Bone marrow (tissue), 2 donors: ENCODE results near the gene RNF19B.
A peak's percentile ranks its signal among the peaks of the same experiment; 100 is the strongest.

Experiments used
- DNase-seq, 2 donors: peaks; one replicate each; lab custom pipeline; 2025; lab: John Stamatoyannopoulos, UW

RNF19B gene, protein sequence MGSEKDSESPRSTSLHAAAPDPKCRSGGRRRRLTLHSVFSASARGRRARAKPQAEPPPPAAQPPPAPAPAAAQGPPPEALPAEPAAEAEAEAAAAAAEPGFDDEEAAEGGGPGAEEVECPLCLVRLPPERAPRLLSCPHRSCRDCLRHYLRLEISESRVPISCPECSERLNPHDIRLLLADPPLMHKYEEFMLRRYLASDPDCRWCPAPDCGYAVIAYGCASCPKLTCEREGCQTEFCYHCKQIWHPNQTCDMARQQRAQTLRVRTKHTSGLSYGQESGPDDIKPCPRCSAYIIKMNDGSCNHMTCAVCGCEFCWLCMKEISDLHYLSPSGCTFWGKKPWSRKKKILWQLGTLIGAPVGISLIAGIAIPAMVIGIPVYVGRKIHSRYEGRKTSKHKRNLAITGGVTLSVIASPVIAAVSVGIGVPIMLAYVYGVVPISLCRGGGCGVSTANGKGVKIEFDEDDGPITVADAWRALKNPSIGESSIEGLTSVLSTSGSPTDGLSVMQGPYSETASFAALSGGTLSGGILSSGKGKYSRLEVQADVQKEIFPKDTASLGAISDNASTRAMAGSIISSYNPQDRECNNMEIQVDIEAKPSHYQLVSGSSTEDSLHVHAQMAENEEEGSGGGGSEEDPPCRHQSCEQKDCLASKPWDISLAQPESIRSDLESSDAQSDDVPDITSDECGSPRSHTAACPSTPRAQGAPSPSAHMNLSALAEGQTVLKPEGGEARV

DNA sequence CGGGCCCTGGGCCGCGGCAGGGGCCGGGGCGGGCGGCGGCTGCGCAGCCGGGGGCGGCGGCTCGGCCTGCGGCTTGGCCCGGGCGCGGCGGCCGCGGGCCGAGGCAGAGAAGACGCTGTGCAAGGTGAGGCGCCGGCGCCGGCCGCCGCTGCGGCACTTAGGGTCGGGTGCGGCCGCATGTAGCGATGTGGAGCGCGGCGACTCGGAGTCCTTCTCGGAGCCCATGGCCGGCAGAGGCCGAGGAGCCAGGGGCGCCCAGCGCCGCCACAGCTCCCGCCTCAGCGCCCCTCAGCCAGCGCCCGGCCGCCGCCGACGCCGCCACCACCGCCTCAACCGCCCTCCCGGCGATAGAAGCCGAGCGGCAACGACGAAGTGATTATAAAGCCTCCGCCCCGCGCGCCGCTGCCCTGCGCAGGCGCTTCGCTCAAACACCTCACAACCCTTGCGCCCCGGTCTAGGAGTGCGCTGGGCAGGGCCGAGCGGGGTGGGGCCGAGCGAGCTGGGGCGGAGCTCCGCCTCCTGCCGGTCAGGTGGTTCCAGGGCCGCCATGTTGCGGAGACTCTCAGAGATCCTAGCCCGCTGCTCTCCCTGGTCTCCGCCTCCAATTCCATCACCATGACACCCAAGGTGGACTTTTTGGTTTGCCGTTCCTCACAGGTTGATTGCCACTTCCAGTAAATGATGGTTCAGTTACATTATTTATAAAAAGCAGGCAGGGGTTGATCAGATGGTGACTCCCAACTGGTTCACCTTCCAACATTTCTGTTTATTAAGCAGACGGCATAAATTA lies at the start of gene RNF19B:
Gene RNF19B, minus strand, starts transcription at position 349 of the 790 bp plus-strand sequence. Its CDS starts 124 bp downstream, at position 225.
- peak; percentile 83 to 94 for DNase-seq

DNA sequence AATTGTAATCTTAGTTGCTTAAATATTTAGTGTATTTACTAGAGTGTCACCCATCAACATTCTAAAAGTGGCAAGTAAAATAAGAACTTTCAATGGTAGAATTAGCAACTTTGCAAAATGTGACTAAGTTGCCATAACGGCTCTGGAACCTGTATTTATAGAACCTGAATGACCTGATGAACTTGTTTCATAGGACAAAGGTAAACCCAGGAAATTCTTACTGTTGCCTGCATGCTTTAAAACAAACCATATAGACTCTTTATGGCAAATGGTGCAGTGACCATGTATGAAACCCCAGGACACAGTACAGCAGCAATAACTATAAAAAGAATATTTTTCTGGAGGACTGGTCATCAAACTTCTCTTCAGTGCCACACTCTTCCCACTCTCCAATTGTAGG lies 49.2 kb upstream of the RNF19B start:
- no peak for DNase-seq

DNA sequence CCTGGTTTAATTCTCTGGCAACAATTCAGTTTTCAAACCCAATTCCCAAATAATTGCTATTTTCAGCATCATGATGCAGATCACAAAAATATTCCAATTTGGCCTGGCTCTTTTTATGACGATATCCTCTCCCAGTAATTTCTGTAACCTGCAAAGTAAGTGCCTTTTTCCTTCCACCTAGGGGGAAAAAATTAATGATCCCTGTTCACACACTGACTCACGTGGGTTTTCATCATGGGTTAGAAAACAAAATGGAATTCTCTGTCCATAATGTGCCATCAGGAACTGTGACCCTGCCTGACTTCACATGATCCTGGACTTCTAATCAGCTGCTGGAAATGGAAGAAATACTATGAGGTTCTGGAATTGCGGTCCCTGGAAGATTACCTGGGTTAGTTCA lies 47.6 kb upstream of the RNF19B start:
- no peak for DNase-seq

DNA sequence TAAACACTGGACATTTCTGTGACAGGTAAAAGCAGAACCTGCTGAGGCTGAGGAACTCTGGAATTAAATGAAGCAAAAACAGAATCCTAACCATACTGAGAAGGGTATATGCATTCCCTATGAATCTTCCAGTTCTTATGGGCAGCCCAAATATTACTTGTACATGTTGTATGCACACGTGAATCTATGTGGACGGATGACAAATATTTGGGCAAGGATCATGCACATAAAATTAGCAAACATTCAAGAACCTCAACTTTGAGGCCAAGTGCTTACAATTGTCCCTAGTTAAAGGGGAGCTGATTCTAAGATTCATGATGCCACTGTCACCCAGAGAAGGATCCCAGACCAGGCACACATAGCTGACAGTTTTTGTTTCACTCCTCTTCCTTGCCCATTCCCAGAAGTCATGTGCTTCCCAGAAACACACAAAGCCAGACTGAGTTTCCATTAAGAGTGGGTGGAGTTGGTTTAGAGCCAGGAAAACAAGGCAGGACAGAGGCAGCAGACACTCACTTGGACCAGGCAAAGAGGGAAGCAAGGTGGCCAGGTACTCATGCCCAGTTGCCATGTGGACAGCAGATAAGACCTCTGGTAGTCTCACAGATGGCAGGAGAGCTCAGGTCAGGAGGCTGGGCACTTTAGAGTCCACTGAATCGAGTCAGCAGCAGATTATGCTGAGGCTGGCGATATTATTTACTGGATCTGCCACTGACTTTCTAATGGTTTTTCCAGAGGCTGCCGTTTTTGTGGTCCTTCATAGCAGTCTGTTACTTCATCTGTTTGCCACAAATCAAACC lies 46.5 kb upstream of the RNF19B start:
- no peak for DNase-seq

DNA sequence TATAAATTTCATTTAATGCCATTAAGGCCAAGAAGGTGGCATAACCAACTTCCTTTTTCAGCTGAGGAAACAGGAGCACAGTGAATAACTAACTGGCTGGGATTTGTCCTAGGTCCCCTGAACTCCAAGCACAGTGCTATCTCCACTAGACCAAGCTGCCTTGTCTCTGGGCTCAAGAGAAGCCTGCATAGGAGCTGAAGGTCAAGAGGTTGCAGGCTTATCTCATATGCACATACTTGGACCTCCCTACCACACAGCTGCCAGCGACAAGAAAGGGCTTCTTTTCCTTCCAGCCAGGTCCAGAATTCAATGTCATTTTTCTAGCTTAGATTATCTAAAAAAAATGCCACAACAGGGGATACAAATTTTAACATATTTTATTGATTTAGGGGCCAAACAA lies 45.0 kb upstream of the RNF19B start:
- DNase-seq, result no peak

DNA sequence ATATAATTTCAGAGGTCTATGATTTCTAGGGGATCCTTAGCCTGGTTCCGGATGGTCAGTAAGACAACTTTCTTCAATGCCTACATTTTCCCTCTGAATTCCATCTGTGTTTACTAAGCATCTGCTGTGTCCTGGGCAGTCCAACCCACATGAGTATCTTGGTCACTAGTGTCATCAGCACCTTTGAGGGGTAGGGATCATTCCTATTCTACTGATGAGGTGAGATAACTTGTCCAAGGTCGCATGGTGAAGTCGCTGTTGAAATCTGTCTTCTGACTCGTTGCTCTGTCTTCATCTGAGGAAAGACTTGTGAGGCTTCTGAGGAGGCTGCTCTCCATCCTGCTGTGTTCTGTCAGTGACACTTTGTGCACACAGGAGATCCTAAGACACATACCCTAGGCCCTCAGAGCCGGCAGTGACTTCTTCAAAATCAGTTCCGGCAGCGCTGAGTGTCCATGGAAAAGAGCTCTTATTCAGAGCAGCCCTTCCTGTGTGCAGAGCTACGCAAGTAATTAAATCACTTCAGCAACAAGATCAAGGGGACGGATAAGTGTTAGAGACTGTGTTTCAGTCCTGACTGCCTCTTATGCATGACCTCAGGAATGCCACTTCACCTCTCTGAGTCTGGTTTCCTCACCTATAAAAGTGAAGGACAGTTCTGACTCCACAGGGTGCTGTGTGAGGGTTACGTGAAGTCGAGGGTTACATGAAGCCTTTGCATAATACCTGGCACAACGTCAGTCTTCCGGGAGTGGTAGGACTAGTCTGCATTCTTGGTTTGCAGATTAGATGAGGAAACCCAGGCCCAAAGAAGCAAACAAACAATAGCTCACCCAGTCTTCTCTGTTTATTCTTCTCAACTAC lies 43.7 kb upstream of the RNF19B start:
- DNase-seq, result no peak

DNA sequence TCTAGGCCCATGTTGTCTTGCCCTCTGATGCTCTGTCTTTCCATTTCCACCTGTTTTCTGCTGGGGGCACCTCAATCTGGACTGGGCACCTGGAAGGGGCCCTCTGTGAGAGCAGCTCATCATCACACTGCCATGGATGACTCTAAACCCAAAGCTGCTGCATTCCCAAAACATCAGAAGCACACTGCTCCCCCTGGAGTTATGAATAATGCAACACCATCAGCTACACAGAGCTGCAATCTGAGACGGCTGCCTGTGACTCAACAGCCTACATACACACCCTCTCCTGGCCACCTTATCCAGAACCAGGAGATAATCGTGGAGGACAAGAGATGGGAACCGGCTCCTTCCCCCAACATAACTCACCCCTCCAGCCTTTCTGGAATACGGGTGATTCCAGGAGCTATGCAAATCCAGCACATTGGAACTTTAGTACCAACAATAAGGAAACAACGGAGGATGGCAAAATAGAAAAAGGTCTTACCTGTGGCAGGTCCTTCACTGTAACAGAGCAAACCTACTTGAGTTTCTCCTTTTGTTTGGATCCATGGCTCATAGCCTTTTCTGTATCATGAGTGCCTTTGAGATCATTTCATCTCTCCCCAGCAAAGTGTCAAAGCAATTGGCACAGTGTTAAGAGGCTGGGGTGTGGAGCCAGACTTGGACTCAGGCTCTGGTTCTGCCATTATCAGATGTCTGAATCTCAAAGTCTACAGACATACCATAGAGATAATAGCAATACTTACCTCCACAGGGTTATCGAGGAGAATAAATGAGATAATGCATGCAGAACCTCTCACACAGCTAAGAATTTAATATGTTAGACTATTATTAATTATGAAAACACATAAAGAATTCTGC lies 42.8 kb upstream of the RNF19B start:
- peak in 1 of 2 donors; percentile 39 for DNase-seq

DNA sequence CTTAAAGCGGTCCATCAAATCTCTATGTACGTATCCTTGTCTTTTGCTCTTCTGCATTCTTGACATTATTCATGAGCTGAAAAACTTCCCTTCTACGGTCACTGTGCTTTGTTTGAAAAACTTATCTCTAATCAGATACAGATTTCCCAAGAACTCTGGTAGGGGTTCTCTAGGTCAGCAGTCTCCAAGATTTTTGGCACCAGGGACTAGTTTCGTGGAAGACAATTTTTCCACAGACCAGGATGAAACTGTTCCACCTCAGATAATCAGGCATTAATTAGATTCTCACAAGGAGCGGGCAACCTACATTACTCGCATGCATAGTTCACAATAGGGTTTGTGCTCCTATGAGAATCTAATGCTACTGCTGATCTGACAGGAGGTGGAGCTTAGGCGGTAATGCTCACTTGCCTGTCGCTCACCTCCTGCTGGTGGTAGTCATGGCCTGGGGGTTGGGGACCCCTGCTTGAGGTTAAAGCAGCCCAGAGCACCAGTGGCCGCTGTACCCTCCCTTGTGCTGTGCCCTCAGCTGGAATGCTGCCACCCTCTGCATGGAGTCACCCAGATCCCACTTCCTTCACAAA lies 41.3 kb upstream of the RNF19B start:
- DNase-seq, result no peak

DNA sequence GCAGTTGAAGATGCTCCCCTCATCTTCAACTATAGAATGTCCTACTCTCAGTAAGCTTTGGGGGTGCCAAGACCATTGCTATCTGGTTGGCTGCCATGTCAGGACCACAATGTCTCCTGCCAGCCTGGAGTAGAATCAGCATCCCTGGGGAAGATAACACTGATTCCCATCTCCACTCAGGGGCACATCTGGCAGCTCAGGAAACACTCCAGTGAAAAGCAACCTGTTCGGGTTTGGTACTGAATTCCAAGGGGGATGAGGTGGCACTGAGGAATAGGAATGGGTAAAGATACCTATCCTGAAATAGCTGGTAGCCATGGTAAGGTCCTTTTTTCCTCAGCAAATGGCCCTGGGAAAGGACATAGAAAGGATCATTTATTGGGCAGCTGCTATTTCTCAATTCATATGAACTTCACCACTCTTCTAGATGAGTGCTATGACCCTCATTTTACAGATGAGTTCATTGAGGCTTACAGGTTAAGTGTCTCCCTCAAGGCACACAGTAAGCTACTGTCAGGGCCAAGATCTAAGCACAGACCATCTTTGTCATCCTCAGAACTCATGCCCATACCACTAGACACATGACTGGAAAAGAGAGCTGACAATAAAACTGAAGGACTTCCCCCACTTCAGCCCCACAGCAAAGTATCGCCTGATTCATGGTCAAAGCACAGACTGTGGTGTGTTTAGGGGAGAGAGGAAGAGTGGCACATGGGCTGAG lies 40.7 kb upstream of the RNF19B start:
- no peak for DNase-seq

DNA sequence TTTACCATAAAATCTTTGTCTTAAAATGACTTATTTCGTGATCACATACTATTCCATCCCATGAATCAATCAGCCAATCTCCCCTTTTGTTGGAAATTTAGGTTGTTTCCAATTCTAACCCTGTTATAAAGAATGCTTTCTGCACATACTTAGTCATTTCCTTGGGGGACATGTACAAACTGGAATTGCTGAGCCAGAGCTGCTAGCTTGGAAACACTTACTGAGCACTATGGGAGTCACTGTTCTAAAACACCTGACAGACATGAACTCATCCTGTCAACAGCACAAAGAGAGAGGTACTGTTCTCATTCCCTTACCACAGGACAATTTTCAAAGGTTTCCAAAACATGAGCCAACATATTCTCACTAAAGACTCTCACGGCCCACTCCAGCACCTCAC lies 40.0 kb upstream of the RNF19B start:
- DNase-seq, result no peak

DNA sequence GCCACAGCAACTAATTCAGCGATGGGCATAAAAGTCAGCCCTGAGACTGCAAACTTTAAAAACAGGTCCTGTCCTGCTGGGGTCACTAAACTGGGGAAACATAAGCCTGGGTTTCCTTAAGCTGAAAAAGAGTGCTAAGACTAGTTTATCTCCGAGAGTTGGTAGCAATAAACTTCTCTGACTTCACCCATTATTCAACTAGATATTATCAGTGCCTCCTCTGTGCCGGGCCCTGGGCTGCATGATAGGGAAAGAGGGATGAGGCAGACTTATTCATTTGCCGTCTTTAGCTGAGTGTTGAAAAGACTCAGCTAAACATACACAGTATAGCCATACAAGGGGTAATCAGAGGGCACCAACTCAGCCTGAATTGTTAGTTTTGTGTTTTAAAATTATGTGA lies 39.0 kb upstream of the RNF19B start:
- DNase-seq, result no peak

DNA sequence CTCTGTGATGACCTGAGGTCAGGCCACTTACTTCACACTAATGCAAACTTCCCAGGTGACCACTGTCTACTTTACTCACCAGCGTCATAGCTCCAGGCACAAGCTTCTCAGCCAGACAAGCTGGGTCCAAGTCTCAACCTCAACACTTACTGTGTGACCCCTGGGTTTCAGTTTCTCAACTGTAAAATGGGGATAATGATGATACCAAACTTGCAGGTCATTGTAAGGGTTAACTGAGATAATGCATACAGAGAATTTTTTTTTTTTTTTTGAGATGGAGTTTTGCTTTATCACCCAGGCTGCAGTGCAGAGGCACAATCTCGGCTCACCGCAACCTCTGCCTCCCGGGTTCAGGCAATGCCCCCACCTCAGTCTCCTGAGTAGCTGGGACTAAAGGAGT lies 37.4 kb upstream of the RNF19B start:
- DNase-seq, result no peak

DNA sequence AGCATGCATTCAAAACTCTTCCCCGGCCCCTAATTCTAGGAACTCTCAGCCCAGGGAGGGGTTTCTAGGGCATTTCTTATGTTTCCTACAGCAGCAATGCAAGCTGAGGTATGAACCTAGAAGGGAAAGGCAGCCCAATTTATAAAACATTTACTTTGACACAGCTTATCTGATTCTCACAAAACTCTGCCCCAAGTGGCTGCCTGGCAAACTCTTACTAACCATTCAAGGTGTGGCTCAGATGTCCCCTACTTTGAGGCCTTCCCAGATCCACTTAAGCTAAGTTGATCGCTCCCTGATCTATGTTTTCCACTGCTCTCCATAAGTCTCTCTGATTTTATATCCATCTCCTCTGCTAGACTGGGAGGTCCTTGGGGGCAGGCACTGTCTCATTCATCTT lies 36.7 kb upstream of the RNF19B start:
- no peak for DNase-seq

DNA sequence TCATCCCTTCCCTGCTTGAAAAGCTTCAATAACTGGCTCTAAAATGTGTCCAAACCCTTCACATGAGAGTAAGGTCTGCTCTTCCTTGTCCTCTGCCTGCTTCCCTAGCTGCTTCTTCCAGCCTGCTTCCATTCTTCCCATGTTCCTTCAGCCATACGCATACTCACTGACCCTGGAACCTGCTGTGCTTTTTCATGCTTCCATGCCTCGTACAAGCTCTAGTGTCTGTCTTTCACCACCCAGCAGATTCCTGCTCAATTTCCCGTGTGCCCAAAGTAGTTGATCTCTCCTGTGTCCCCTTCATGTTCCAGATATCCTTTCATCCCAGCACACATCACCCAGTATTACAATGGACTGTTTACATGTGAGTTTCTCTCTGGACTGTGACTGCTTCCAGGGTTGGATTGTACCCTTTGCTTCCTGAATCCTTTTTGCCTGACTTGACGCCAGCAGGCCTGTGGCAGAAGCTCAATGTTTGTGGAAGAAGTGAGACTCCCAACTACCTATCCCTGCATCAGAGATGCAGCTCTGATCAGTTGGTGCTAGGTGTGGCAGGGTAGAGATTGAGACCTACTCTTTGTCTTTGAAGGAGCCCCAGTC lies 35.9 kb upstream of the RNF19B start:
- no peak for DNase-seq

DNA sequence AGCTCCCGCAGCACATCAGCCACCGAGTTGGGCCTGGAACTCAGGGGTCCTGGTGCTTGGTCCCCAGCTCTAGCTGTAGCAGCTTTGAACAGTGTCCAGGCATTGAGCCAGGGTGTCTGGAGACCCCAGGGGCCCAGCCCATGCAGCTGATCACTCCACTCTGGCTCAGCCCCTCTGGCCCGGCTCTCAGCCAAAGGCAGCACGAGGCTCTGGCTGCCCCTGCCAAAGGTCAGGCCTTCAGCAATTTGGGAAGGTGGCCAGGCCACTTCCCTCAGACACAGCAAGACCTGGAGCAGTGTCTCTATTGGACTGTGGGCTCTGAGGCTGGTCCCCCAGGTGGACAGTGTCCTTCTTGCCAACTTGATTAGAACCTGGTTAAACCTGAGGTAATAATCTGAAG lies 34.4 kb upstream of the RNF19B start:
- no peak for DNase-seq

DNA sequence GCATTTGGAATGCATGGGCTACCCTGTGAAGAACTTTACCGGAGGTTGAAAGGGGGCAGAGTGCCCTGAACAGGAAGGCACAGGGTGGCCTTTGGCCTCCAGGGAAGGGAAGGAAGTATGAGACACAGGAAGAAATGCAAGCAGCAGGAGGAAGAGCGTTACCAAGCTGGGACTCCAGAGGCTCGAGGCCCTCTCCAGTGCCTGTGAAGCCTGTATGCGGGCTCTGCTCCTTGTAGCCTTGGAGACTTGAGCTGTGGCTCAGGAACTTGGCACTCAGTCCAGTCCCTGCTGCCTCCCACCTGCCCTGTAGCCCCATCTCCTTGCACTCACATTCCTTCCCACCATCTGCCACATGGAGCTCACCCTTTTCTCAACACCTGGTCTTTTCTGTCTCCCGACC lies 33.5 kb upstream of the RNF19B start:
- DNase-seq, result peak in 1 of 2 donors; percentile 81

DNA sequence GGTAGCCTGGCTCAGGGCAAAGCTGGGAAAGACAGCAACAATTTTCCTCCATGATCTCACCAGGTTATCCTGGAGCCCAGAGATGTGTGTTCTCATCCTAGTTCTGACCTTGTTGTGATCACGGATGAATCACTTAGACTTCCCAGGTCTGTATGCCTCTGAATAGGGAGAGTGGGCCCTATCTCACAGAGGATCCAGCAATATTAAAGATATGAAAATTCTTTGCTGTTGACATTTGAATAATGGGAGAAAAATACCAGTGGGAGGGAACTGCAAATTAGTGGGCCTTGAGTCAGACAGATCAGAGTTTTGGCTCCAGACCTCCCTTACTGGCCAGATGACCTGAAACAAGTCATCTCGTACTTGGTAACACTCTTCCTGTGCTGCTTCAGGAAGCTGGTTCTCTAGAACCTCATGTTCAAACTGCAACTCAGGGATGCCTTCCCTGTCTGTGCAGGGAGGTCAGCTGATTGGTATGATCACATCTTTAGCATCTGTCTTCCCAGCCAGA lies 32.8 kb upstream of the RNF19B start:
- DNase-seq, result no peak

DNA sequence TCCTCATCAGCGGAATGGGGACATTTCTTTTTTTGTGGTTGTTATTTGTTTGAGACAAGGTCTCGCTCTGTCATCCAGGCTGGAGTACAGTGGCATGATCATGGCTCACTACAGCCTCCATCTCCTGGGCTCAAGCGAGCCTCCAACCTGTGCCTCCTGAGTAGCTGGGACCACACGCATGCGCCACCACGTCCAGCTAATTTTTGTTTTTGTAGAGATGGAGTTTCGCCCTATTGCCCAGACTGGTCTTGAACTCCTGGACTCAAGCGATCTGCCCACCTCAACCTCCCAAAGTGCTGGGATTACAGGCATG lies 28.7 kb upstream of the RNF19B start:
- peak in 1 of 2 donors; percentile 32 for DNase-seq
